Measurements from ENCODE around the gene NFKBIA. TPM values are rescaled to one million over a fixed set of nuclear protein-coding genes. Genes with fewer than 3 reads are reported as not detected.

The NFKBIA gene, protein sequence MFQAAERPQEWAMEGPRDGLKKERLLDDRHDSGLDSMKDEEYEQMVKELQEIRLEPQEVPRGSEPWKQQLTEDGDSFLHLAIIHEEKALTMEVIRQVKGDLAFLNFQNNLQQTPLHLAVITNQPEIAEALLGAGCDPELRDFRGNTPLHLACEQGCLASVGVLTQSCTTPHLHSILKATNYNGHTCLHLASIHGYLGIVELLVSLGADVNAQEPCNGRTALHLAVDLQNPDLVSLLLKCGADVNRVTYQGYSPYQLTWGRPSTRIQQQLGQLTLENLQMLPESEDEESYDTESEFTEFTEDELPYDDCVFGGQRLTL
- 75.7 to 135 TPM (median 111 TPM) in 5 replicates for total RNA-seq (2022; extraction: Qiagen RNA extraction; ENCODE audit: low read depth)

DNA sequence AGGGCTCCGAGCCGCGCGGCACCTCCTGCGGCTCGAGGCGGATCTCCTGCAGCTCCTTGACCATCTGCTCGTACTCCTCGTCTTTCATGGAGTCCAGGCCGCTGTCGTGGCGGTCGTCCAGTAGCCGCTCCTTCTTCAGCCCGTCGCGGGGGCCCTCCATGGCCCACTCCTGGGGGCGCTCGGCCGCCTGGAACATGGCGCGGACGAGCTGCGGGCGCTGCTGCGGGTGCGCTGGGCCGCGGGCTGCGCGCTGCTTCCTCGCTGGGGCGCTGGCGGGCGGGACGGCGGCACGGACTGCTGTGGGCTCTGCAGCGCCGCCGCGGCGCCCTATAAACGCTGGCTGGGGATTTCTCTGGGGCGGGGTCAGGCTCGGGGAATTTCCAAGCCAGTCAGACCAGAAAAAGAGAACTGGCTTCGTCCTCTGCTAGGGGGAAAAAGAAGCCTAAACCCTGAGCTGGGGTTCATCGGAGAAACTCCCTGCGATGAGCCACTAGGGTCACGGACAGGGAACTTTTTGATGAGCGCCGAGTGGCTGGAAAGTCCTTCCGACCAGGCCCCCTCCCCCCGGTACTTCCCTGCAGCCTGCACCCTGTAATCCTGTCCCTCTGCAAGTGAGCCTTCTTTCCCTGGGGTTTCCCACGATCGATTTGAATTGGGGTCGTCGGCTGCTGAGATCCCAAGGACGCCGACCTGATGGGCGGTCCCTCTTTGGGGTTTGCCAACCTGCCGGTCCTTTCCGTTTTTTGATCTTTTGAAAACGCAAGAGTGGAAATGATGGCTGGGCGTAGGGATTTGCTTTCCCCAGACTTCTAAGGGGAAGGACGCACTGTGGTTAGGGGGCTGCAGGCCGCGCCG, at the start of gene NFKBIA:
Gene NFKBIA, minus strand, starts transcription at position 301 of the 855 bp plus-strand sequence. Its CDS starts 105 bp downstream, at position 196.

Other genes with a start within 250 kb of the NFKBIA start
- 256 to 295 TPM (median 261 TPM) in 5 replicates for gene PSMA6, start 112.4 kb downstream of the NFKBIA start, total RNA-seq (2022; extraction: Qiagen RNA extraction; ENCODE audit: low read depth)
- gene INSM2, start 129.4 kb upstream of the NFKBIA start, total RNA-seq (2022; extraction: Qiagen RNA extraction; ENCODE audit: low read depth): 0.02 to 0.05 TPM in 2 of 5 replicates, not detected in the others